ENCODE measurements around the gene ZSCAN20. TPM values are rescaled to one million over a fixed set of nuclear protein-coding genes. Genes with fewer than 3 reads are reported as not detected.

ZSCAN20 gene
- total and polyA plus RNA-seq, 12 donors = 0.84 to 12.7 (median 4.1) TPM

DNA sequence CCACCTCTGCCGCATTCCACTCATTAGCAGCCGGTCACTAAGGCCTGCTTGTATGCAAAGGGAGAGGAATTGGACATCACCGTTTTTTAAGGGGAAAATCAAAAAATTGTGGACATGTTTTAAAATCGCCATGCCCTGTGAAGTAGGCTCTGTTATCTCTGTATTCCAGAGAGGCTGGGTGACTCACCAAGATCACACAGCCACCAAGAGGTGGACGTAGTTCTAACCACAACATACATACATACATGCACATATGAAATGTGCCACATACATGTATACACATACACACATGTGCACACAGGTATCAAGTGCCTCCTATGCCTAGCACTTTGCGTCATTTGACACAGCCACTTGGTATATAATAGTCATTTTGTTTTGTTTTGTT lies 16.0 kb upstream of the ZSCAN20 start:
- Histone ChIP-seq H3K36me3 (replicated peaks in 1 of 2) (no peaks in the 10 kb centered on the region), H3K4me3 (no peak overlapping the region), H3K27me3 (no peaks in the 10 kb centered on the region), H3K27ac (peak overlapping the region in 3 of 5 donors; percentile 35 to 65 (median 54)), H3K9me3 (replicated peaks in 1 of 3) (no peaks in the 10 kb centered on the region), H3K4me1 (replicated peaks in 1 of 2) (peaks cover 13 to 43% of the 10 kb centered on the region in 2 donors)
- intact Hi-C loops (cut with DNase I) = no loop called here
- TF ChIP-seq, protein P1, sequence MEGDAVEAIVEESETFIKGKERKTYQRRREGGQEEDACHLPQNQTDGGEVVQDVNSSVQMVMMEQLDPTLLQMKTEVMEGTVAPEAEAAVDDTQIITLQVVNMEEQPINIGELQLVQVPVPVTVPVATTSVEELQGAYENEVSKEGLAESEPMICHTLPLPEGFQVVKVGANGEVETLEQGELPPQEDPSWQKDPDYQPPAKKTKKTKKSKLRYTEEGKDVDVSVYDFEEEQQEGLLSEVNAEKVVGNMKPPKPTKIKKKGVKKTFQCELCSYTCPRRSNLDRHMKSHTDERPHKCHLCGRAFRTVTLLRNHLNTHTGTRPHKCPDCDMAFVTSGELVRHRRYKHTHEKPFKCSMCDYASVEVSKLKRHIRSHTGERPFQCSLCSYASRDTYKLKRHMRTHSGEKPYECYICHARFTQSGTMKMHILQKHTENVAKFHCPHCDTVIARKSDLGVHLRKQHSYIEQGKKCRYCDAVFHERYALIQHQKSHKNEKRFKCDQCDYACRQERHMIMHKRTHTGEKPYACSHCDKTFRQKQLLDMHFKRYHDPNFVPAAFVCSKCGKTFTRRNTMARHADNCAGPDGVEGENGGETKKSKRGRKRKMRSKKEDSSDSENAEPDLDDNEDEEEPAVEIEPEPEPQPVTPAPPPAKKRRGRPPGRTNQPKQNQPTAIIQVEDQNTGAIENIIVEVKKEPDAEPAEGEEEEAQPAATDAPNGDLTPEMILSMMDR (IDR thresholded peaks at IDR 0.05) = no peak
- TF ChIP-seq POLR2A (IDR thresholded peaks at IDR 0.05) = no peak
- DNase-seq = peak in 1 of 7 donors; percentile 35
- 35 to 56% (median 44%) methylated on average over 6 of the region's 6 CpGs for WGBS, 4 donors

DNA sequence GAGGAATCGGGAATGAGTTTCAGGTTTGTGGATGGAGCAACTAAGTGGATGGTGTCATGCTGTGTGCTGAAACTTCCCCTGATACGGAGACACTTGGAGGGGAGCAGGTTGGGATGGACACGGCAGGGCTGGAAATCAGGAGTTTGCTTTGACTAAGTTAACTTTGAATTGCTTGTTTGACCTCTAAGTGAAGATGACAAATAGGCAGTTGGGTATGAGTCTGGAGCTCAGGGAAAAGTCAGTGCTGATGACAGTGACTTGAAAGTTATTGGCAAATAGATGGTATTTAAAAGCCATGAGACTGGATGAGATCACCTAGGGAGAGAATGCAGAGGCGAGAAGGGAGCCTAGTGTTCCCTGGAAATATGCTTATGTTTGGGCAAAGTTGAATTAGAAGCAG lies 12.8 kb upstream of the ZSCAN20 start:
- no peak for DNase-seq
- H3K27me3 ChIP-seq = no peaks in the 10 kb centered on the region
- peaks cover 13 to 45% of the 10 kb centered on the region in 2 donors for H3K4me1 ChIP-seq (replicated peaks in 1 of 2)
- no peaks in the 10 kb centered on the region for H3K9me3 ChIP-seq (replicated peaks in 1 of 3)
- TF ChIP-seq, protein P1 (IDR thresholded peaks at IDR 0.05) = no peak
- TF ChIP-seq POLR2A (IDR thresholded peaks at IDR 0.05) = no peak
- H3K27ac ChIP-seq = peak overlapping the region in 1 of 5 donors; percentile 62
- intact Hi-C loops (cut with DNase I) = no loop called here
- 45 to 59% (median 52%) methylated on average over 4 of the region's 4 CpGs for WGBS, 4 donors
- no peak overlapping the region for H3K4me3 ChIP-seq
- no peaks in the 10 kb centered on the region for H3K36me3 ChIP-seq (replicated peaks in 1 of 2)

DNA sequence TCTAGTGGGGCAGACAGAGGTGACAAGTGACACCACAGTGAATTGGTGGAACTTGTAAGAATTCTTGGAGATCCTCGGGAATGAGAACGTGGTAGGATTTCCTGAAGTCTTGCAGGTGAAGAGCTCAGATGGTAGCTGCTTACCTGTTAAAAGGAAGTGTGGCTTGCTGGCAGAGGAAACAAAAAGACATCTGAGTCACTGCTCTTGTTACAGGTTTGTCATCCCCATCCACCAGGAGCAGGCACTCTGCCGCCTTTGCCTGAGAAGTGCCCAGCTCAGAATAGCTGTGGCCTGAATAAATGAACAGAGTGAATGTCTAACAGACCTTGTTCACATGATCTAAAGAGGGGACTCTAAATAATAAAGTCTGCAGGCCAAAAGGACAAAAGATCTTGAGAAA lies 12.3 kb upstream of the ZSCAN20 start:
- WGBS, 4 donors = 75 to 88% (median 81%) methylated on average over 3 of the region's 3 CpGs
- H3K9me3 ChIP-seq (replicated peaks in 1 of 3) = no peaks in the 10 kb centered on the region
- no peaks in the 10 kb centered on the region for H3K36me3 ChIP-seq (replicated peaks in 1 of 2)
- no peak overlapping the region for H3K4me3 ChIP-seq
- H3K27ac ChIP-seq = peak overlapping the region in 1 of 5 donors; percentile 62
- H3K4me1 ChIP-seq (replicated peaks in 1 of 2) = peaks cover 13 to 45% of the 10 kb centered on the region in 2 donors
- TF ChIP-seq, protein P1 (IDR thresholded peaks at IDR 0.05) = no peak
- no peak for TF ChIP-seq POLR2A (IDR thresholded peaks at IDR 0.05)
- intact Hi-C loops (cut with DNase I) = no loop called here
- DNase-seq = no peak
- no peaks in the 10 kb centered on the region for H3K27me3 ChIP-seq

DNA sequence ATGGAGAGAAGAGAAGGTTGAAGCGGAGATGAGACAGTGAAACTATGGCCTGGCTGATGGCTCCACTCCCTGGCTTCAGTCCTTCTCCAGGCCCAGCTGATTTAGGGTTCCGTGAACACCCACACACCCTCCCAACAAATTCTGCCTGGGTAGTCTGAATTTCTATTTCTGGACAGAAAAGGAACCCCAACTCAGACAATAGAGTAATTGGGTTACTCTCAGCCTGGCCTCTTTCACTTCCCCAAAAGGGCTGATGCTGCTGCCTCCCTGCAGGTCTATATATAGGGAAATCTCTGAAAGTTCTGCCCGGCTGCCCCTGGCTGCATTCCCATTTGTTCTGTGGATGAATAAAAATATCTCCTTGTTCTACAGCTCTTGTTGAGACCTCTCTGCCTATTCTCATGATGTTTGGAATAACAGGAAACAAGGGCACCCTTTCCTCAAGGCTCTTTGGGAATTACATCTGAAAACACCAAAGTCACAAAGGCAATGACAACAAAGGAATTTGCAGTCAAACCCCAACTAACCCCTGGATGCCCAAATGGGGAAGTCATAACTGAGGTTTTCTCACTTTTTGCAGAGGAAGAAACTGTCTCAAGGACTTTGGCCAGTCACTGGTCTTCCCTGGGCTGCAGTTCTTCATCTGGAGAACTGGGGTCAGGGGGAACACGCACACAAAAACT lies 11.4 kb upstream of the ZSCAN20 start:
- no peaks in the 10 kb centered on the region for H3K36me3 ChIP-seq (replicated peaks in 1 of 2)
- TF ChIP-seq, protein P1 (IDR thresholded peaks at IDR 0.05) = no peak
- no peak for TF ChIP-seq POLR2A (IDR thresholded peaks at IDR 0.05)
- no peak overlapping the region for H3K4me3 ChIP-seq
- peak in 3 of 7 donors; percentile 37 to 61 (median 46) for DNase-seq
- no peaks in the 10 kb centered on the region for H3K9me3 ChIP-seq (replicated peaks in 1 of 3)
- H3K27me3 ChIP-seq = no peaks in the 10 kb centered on the region
- intact Hi-C loops (cut with DNase I) = no loop called here
- peak overlapping the region in 1 of 5 donors; percentile 62 for H3K27ac ChIP-seq
- H3K4me1 ChIP-seq (replicated peaks in 1 of 2) = peaks cover 6 to 39% of the 10 kb centered on the region in 2 donors
- WGBS, 4 donors = 64 to 69% (median 66%) methylated on average over 4 of the region's 4 CpGs
